Non-pigmented ciliary epithelial cell (primary cell): ENCODE data around the gene SH3TC2.

Experiments
- DNase-seq: peaks from one replicate; pipeline ENCODE4 v3.0.0-alpha.2; 2010; ENCODE audit warnings: low read depth

SH3TC2 gene

GRCh38 chr5:148970228-148970627 lies 92.6 kb downstream of the SH3TC2 start:
- no peak for DNase-seq

GRCh38 chr5:148969291-148969690 lies 93.6 kb downstream of the SH3TC2 start:
- no peak for DNase-seq

DNA sequence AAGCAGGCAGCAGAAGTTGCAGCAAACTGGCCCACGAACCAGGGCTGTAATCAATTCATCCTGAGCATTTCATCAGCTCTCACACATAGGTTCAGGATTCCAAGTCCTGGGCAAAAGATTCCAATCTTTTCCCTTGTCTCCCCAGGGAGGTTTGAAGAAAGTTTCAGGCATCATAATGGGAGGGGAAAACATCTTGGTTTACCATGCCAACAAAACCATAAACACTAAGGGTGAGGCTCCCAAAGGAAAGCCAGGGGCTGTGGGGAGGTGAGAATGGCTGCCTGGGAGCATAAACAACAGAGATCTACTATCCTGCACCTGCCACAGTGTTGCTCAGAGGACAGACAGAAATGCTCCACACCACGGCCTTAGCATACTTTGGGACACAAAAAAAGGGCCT lies 94.6 kb downstream of the SH3TC2 start:
- DNase-seq = no peak

- DNase-seq = no peak
These were observed 95.1 kb downstream of the SH3TC2 start for GRCh38 chr5:148967783-148968182.

DNA sequence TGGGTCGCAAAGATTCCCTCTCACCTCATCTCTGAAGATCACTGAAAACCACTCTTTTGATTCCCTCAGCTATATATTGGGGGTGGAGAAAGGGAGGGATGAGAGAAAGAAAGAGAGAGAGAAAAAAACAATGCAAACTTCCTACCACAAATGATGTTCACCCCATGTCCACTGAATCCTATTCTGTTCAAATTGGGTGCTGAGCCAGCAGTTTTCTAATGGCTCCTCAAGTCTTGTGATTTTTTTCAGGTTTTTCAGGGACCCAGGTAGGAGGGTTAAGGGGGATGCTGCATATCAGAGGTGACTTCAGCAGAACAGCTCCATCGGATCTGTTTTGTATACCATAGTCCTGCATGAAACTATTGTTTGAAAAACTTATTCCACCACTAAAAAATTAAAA lies 95.9 kb downstream of the SH3TC2 start:
- DNase-seq = no peak

DNA sequence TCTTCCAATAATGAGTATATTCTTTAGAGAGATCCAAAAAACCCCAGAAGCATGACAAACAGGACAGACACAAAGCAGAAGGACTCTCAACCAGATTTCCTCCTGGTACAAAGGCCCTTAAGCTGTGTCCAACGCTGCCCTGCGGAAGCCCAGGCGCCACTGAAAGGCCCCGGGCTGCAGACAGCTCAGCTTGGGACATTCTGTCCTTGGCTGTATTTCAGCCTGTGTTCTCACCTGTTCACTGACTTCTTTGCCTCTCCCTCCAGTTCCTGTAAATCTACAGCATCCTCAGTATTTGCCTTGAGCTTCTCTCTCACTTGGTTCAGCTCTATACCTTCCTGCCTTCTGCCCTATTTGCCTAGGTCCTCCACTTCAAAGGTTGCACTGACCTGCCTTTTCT lies 96.5 kb downstream of the SH3TC2 start:
- no peak for DNase-seq

DNA sequence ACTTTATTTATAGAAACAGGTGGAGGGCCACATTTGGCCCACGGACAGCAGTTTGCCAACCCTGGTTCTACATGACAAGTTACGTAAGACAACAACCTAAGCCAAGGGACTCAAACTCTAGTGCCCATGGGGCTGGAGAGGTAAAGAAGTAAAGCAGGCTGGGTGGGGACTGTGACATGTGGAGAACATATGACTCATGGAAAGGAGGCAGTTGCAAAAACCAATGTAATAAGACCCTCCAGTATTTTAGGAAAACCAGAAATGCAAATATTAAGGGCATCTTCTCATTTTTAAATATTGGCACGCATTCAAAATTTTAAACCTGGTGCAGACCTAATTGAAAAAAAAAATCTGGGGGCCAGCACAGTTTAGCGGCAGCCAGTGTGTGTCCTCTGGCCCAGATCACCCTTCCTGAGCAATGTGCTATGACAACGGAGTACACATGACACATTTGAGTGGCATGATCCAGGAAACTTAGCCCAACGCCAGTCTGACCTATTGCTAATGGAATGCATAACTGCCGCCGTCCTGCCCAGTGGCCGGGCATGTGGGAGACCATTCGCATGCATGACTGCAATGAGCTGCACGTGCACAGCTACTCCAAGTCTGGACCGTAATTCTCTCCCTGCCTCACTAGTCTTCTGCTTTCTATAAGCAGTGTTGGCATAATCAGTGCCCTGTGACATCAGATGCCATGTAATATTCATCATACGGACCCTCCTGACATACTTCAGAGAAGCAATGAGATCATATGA lies 97.2 kb downstream of the SH3TC2 start:
- peak; percentile 52 for DNase-seq

DNA sequence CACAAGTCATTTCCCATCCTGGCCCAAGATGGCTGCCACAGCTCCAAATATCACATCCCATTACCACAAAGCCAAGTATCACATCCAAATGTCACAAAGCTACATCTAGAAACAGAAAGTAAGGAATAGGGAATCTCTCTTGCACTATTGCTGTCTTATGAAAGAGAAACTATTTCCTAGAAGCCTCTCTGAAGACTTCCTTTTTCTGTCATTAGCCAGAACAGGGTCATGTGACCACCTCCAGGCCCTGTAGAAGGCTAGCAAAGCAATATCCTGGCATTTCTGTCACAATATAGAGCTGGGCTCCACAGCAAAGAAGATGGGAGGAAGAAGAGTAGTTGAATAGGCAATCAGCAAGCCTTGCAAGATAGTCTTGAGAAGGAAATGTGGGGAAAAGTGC lies 99.2 kb downstream of the SH3TC2 start:
- no peak for DNase-seq

DNA sequence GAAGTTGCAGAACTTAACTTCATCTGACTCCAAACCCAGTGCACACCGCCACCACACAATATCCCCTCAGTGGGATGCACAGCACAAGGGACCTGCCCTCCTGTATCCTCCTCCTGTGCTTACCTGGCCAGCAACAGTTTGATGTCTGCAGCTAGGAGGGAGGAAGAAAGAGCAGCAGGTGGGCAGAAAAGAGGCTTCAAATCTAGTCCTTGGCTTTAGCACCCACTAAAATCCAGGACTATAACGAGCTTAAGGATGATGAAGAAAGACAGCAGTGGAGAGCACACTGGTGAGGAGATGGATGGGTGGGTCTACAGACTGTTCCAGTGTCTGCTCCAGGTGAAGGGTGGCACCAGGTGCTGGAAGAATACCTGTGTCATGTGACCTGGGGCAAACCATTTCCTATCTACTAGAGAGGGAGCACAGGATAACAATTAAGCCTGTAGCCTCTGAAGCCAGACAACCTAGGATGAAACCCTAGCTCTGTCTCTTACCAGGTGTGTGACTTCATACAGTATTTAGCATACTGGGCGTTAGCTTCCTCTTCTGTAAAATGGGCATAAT lies 100.0 kb downstream of the SH3TC2 start:
- no peak for DNase-seq

DNA sequence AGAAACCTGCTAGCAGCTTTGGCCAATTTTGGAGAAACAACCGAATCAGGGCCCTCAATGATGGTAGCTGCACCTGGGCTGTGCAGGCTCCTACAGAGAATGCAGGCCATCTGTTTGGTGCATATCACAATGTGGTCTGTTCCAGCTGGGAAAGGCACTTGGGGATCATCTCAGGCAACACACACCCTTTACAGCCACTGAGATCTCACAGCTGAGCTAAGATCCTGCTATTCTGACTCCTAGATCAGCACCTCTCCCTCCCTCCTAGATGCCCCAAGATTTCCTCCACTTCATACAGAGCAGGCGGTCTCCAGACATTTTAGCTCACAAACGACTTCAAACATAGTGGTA lies 100.7 kb downstream of the SH3TC2 start:
- DNase-seq = no peak

- DNase-seq = no peak
These were observed 101.3 kb downstream of the SH3TC2 start for GRCh38 chr5:148961261-148962199.

GRCh38 chr5:148960070-148960769 lies 102.6 kb downstream of the SH3TC2 start:
- no peak for DNase-seq

DNA sequence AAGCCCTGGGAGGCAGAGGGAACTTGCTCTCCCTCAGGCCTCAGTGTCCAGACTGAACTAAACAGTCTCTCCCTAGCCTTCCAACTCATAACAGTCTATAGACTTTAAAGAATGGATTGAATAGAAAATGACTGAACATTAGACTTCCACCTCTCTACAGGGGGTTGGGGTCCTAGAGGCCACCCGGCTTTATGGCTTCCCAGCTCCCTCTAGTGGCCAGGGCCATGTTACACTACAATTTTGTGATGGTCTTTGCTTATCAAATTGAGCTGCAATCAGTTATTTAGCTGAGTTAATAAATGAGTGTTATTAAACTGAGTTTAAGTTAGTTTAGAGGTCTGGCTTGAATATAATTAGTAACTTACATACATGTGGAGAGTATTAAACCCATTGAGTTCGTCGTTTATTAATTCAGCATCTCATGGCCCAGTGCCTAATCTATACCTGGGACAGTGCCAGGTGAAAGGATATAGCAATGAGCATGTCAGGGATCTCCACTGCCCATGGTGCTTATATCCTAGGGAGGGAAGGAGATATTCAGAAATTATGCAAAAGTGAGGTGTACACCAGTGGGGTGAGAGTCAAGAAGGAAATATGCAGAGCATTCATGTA lies 105.2 kb downstream of the SH3TC2 start:
- no peak for DNase-seq

GRCh38 chr5:148956477-148957385 lies 106.1 kb downstream of the SH3TC2 start:
- no peak for DNase-seq
